Measurements from ENCODE around the gene RNF113B.

RNF113B gene

DNA sequence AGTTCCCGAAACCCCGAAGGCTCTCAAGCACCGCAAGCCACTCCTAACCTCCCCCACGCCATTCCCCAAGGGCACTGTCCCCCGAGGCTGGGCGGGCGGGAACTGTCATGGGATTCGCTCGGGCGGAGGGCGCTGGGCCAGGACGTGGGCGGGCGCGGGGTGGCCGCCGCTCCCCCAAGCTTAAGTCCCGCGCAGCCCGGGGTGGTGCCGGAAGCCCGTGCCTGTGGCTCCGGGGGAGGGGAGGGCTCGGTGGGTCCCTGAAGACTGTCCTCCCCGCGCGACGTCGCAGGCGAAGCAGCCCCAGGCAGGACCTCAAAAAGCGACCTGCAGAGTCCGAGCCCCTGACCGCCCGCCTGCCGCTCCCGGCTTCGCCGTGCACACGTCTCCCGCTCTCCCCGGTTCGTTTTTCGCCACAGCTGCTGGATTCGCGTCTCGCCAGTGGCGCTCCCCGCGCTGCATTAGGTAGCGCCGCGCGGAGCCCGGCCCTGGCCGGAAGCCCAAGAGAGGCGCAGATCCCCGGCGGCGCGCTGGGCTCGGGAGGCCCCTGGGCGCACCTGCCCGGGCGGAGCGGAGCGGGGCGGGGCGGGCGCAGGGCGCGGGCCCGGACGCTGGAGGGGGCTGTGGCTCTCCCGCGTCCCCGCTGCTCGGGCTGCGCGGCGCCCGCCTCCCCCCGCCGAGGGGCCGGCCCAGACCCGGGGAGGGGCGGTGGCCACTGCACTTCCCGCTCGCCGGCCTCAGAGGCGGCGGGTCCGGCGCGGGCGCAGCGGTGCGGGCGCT, 34.5 kb downstream of the RNF113B start, which contains the start of gene FARP1:
TSS of gene FARP1 (plus strand) at position 715 of the 777 bp plus-strand sequence. CDS start 70,149 bp downstream, outside the sequence.
- in situ Hi-C loops (cut with MboI; ENCODE audit: low sequenced_read_pairs) = no loop called here

DNA sequence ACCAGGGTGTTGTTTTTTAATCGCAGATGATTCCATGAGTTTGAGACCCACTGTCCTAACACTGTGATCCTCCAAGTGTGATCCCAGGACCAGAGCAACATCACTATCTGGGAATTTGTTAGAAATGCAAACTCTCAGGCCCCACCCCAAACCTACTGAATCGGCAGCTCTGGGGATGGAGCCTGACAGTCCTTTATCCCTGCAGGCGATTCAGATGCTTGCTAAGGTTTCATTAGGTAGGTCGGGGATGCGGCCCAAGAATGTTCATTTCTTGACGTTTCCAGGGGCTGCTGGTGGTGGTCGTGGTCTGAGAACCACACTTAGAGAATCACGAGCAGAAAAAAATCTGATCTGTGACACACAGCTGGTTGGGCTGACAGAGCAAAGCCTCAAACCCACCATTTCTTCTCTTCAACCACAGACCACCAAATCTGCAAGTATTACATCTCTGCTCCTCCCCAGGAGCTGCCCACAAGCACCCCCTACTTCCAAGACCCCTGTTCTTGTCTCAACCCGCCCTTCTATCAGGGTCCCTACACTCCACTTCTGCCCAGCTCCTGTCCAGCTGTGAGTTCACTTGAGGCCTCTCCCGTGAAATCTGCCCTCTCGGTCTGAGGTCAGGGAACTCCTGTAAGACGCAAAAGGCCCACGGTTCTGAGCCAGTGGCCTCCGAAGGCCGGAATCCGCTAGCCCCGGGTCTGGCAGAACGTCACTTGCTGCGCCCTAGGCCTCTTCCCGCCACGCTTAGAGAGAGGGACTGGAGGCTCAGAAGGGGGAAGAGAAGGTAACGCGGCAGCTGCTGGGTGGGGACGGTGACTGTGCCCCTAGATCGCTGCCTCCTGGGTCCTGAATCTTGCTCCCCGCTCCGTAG, 35.3 kb downstream of the RNF113B start:
- in situ Hi-C loops (cut with MboI; ENCODE audit: low sequenced_read_pairs) = no loop called here

DNA sequence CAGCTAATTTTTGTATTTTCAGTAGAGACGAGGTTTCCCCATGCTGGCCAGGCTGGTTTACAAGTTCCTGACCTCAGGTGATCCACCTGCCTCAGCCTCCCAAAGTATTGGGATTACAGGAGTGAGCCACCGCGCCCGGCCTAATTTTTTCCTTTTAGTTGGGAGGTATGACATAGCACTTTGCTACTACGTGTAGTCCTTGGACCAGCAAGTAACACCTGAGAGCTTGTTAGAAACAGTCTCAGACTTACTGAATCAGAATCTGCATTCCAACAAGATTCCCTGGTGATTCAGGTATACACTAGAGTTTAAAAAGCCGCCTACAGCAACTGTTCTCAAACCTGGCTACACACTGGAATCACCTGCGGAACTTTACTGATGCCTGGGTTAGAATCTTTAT, 36.0 kb downstream of the RNF113B start:
- in situ Hi-C loops (cut with MboI; ENCODE audit: low sequenced_read_pairs) = no loop called here

DNA sequence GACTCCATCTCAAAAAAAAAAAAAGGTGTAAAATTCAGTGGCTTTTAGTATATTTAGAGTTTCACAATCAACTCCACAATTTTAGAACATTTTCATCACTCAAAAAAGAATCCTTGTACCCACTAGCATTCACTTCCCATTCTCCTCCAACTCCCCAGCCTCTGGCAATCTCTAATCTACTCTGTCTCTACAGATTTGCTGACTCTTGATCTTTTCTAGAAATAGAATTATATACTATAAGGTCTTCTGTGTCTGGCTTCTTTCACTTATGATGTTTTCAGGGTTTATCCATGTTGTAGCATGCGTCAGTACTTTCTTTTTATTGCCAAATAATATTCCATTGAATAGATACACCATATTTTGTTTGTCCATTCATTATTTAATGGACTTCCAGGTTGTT, 42.2 kb downstream of the RNF113B start:
- in situ Hi-C loops (cut with MboI; ENCODE audit: low sequenced_read_pairs) = no loop called here

DNA sequence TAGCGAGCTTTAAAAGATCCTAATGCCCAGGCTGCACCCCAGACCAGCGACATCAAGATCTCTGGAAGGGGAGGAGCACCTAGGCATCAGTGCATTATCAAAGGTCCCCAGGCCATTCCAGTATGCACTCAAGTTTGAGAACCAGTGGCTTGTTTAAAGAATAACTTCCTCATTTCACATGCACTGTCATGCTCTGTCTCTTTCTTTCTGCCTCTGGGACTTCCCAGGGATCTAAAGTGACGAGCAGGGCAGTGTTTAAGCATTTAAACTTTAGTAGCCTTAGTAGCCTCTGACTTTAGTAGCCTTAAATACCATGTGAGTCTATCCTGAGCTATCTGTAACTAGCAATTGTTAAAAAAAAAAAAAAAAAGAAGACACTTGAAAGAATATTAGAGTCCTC, 43.1 kb downstream of the RNF113B start:
- in situ Hi-C loops (cut with MboI; ENCODE audit: low sequenced_read_pairs) = no loop called here

DNA sequence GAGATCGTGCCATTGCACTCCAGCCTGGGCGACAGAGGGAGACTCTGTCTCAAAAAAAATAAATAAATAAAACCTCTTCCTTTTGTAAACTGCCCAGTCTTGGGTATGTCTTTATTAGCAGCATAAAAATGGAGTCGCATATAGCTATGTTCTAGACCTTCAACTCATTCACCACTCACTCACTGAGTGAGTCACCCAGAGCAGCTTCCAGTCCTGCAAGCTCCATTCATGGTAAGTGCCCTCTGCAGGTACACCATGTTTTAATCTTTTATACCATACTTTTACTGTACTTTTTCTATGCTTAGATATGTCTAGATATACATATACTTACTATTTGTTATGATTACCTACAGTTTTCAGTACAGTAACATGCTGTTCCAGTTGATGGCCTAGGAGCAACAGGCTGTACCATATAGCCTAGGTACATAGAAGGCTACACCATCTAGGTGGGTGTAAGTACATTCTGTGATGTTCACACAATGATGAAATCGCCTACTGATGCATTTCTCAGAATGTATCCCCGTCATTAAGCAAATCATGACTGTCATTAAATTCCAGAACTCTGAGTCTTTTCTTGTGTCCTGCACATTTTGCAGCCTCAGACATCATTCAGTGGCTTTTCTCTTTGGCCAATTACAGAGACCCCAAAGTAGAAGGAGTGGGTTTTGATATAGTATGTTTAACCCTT, 47.9 kb downstream of the RNF113B start:
- in situ Hi-C loops (cut with MboI; ENCODE audit: low sequenced_read_pairs) = no loop called here

Data from HL-60/S4 (cell line).